OCI-LY7 (cell line): ENCODE results near the gene FAF2.

ENCODE experiments used
- EZH2phosphoT487 ChIP-seq: fragments of 200-600 bp; sonication (generic); IDR thresholded peaks from 2 replicates; pipeline ENCODE4 v1.6.1; 2018; ENCODE audit warnings: low read depth, borderline replicate concordance, mild to moderate bottlenecking, mixed run types, antibody characterized with exemption, low read length, moderate library complexity, mixed read lengths
- TF ChIP-seq, protein P1 (sequence below): fragments of 200-600 bp; sonication (generic); conservative IDR thresholded peaks from 2 replicates; pipeline ENCODE4 v1.5.1; 2014; ENCODE audit warnings: mild to moderate bottlenecking, antibody characterized with exemption, low read length, moderate library complexity, mixed read lengths

GRCh38 chr5:176446884-176447590 lies 1.1 kb upstream of the FAF2 start:
- TF ChIP-seq, protein P1, sequence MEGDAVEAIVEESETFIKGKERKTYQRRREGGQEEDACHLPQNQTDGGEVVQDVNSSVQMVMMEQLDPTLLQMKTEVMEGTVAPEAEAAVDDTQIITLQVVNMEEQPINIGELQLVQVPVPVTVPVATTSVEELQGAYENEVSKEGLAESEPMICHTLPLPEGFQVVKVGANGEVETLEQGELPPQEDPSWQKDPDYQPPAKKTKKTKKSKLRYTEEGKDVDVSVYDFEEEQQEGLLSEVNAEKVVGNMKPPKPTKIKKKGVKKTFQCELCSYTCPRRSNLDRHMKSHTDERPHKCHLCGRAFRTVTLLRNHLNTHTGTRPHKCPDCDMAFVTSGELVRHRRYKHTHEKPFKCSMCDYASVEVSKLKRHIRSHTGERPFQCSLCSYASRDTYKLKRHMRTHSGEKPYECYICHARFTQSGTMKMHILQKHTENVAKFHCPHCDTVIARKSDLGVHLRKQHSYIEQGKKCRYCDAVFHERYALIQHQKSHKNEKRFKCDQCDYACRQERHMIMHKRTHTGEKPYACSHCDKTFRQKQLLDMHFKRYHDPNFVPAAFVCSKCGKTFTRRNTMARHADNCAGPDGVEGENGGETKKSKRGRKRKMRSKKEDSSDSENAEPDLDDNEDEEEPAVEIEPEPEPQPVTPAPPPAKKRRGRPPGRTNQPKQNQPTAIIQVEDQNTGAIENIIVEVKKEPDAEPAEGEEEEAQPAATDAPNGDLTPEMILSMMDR, result no peak
- no peak for TF ChIP-seq EZH2phosphoT487
